ENCODE measurements around the gene PAM16.

Gene PAM16

GRCh38 chr16:4293181-4293716, 57.9 kb downstream of the PAM16 start:
- DNase-seq, result no peak

GRCh38 chr16:4291699-4292098, 59.4 kb downstream of the PAM16 start:
- no peak for DNase-seq
